AG10803 (cell line): ENCODE data around the gene CAMK1D.

Experiments
- DNase-seq: peaks from one replicate; pipeline ENCODE4 v3.0.0; 2010; ENCODE audit warnings: low read depth
- H3K4me3 ChIP-seq: 2 replicates; pipeline ENCODE4 v1.5.1; 2011; ENCODE audit warnings: mild to moderate bottlenecking, low read length, control low read depth
- CTCF ChIP-seq: conservative IDR thresholded peaks from 2 replicates; pipeline ENCODE4 v1.5.1; 2011; ENCODE audit warnings: mild to moderate bottlenecking, low read length, control low read depth, inconsistent platforms

Gene CAMK1D

DNA sequence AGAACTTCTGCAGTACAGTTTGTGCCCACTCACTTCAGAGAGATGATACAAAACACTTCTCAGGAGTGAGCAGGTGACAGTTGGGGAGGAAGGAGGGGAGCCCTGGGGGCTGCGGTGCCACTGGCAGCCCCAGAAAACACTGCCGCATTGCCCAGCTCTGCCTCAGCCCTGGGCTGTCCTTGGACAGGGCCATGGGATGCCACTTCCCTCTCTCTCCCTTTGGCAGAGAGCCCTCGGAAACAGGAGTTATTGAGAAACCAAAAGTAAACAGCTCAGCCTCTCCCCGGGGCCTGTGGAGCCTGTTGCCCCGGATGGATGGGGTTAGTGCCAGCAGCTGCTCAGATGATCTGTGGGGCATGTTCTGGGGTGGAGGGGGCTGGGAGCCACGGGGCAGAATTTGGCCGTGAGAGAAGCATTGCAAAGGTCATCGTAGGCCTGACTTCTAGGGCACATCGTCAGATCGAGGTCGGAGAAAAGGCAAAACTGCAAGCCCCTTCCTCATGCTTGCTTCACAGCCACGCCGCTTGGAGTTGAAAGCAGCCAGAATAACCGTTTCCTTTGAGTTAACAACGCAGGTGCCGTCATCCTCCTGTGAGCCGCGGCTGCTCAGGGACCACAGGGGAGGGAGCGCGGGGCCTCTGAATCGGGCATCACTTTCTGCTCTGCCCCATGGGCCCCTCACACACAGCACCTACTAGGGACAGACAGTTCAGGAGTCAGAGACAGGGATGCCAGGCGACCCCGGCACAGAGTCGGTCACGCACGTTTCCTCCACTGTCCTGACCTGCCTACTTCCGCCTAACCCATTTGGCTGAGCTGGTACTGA, 256.4 kb downstream of the CAMK1D start:
- no peak for TF ChIP-seq CTCF
- DNase-seq, result peak; percentile 81
- H3K4me3 ChIP-seq, result peak overlapping the region; percentile 51

DNA sequence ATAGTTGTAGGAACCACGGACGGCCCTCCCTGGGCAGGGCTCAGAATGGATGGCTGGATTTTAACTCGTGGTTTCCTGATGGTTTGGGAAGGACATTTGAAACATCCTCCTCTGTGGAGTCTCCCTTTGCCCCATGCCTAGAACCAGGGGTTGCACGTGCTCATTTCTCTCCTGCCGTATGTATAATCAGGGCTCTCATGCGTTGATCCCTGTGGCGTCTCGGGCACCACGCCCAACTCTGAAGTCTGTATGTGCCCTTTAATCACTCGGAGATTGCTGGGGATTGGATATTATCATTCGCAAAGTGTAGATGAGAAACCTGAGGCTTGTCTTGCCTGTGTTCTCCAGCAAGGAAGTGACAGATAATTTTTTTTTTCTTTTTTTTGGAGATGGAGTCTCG, 257.1 kb downstream of the CAMK1D start:
- no peak overlapping the region for H3K4me3 ChIP-seq
- no peak for DNase-seq
- TF ChIP-seq CTCF, result no peak

GRCh38 chr10:12608761-12609160, 259.4 kb downstream of the CAMK1D start:
- no peak for DNase-seq
- no peak for TF ChIP-seq CTCF
- H3K4me3 ChIP-seq, result no peak overlapping the region

DNA sequence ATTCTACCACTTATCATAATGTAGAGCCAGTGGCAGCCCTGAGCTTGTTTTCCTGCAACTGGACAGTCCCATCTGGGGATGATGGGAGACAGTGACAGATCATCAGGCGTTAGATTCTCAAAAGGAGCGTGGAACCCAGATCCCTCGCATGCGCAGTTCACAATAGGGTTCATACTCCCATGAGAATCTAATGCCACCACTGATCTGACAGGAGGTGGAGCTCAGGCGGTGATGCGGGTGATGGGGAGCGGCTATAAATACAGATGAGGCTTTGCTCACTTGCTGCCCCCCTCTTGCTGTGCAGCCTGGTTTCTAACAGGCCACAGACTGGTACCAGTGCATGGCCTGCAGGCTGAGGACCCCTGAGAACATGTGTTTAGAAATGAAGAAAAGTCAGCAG, 260.1 kb downstream of the CAMK1D start:
- no peak for DNase-seq
- no peak overlapping the region for H3K4me3 ChIP-seq
- no peak for TF ChIP-seq CTCF

GRCh38 chr10:12613136-12613535, 263.8 kb downstream of the CAMK1D start:
- no peak overlapping the region for H3K4me3 ChIP-seq
- no peak for DNase-seq
- no peak for TF ChIP-seq CTCF

DNA sequence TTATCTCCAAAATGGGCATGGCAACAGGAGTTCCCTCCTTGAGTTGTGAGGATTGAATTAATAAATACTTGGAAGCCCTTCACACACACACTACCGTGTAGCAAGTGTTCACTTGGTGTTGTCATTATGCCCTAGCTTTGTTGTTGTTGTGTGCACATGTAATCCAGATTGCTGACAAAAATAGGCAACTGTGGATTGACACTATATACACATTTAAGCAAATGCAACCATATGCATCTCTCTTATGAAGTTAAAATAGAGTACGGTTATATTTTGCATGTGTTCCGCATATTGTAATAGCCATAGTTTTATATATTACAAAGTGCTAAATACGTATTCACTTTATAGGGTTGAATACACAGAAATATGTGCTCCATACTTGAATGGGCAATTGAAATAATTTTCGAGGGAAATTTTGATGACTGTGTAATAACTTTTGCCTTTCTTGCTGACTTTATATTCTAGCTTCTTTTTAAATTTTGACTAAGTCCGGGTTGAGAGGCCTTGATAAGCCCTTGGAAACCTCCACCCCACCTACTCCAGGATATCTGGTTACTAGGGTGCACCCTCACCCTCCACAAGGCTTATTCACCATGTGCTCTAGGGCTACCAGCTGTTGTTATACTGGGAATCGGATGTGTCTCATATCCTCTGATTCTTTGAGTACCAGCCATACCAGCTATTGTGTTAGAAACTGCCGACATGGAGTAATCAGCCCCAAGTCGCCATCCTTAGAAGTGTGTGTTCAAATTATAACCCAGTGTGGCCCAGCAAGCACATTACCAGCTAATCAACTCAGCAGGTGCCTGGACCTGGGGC, 265.0 kb downstream of the CAMK1D start:
- H3K4me3 ChIP-seq, result no peak overlapping the region
- DNase-seq, result no peak
- TF ChIP-seq CTCF, result no peak
